Adipocyte (in vitro differentiated cells): Measurements from ENCODE around the gene CRISP1.
"Not testable (repeated sequence)": the region's sequence is repeated elsewhere in the genome, so short reads cannot be mapped to it uniquely, and the experiment has no call there.

Experiments used
- DNase-seq: peaks from one replicate; pipeline ENCODE4 v3.0.0-alpha.2; 2015; ENCODE audit warnings: low read depth
- H3K27me3 ChIP-seq: replicated peaks from 2 replicates; pipeline ENCODE4 v1.7.0; 2013; ENCODE audit warnings: mild to moderate bottlenecking, low read length, moderate library complexity; ENCODE audit not compliant: control insufficient read depth, insufficient read depth
- H3K36me3 ChIP-seq: 2 replicates; pipeline ENCODE4 v1.7.0; 2013; ENCODE audit warnings: low read length, mild to moderate bottlenecking, moderate library complexity; ENCODE audit not compliant: control insufficient read depth, insufficient read depth, severe bottlenecking
- H3K4me1 ChIP-seq: 2 replicates; pipeline ENCODE4 v1.7.0; 2013; ENCODE audit warnings: mild to moderate bottlenecking, low read length, moderate library complexity; ENCODE audit not compliant: control insufficient read depth, insufficient read depth
- H3K4me3 ChIP-seq: 2 replicates; pipeline ENCODE4 v1.7.0; 2013; ENCODE audit warnings: mild to moderate bottlenecking, low read length, moderate library complexity
- H3K9ac ChIP-seq: 2 replicates; pipeline ENCODE4 v1.7.0; 2013; ENCODE audit warnings: mild to moderate bottlenecking, low read length, moderate library complexity
- H3K9me3 ChIP-seq: 2 replicates; pipeline ENCODE4 v1.7.0; 2013; ENCODE audit warnings: mild to moderate bottlenecking, low read length, moderate library complexity; ENCODE audit not compliant: control insufficient read depth

The CRISP1 gene

GRCh38 chr6:49866485-49866943 is at the start of gene CRISP1:
CRISP1 (minus strand) TSS chr6:49866535; CDS start chr6:49857400, 9,135 bp downstream.
- Histone ChIP-seq H3K36me3 (no peaks in the 10 kb centered on the region), H3K9ac (no peak within 1 kb of the TSS), H3K9me3 (no peaks in the 10 kb centered on the region), H3K4me3 (no peak within 1 kb of the TSS), H3K27me3 (no peaks in the 10 kb centered on the region), H3K4me1 (peaks cover 5% of the 10 kb centered on the region)
- no peak for DNase-seq

GRCh38 chr6:49915035-49915434 is 48.7 kb upstream of the CRISP1 start:
- Histone ChIP-seq H3K9me3 (no peaks in the 10 kb centered on the region), H3K9ac (no peak overlapping the region), H3K27me3 (peaks cover 4% of the 10 kb centered on the region), H3K4me3 (no peak overlapping the region), H3K4me1 (no peaks in the 10 kb centered on the region), H3K36me3 (no peaks in the 10 kb centered on the region)
- no peak for DNase-seq

- H3K4me3 ChIP-seq: no peak overlapping the region
- H3K4me1 ChIP-seq: no peaks in the 10 kb centered on the region
- no peak overlapping the region for H3K9ac ChIP-seq
- DNase-seq: no peak
- H3K9me3 ChIP-seq: no peaks in the 10 kb centered on the region
- H3K27me3 ChIP-seq: peaks cover 4% of the 10 kb centered on the region
- H3K36me3 ChIP-seq: no peaks in the 10 kb centered on the region
These were observed 47.5 kb upstream of the CRISP1 start for GRCh38 chr6:49913636-49914375.

GRCh38 chr6:49912196-49912595 is 45.9 kb upstream of the CRISP1 start:
- DNase-seq: no peak
- no peaks in the 10 kb centered on the region for H3K36me3 ChIP-seq

GRCh38 chr6:49911252-49911651 is 44.9 kb upstream of the CRISP1 start:
- H3K27me3 ChIP-seq: no peaks in the 10 kb centered on the region
- no peaks in the 10 kb centered on the region for H3K36me3 ChIP-seq
- DNase-seq: no peak
- H3K4me1 ChIP-seq: no peaks in the 10 kb centered on the region
- H3K4me3 ChIP-seq: no peak overlapping the region
- no peaks in the 10 kb centered on the region for H3K9me3 ChIP-seq
- no peak overlapping the region for H3K9ac ChIP-seq

More at GRCh38 chr6:49912196-49912595, 45.9 kb upstream of the CRISP1 start:
- no peak overlapping the region for H3K9ac ChIP-seq
- H3K9me3 ChIP-seq: no peaks in the 10 kb centered on the region
- no peaks in the 10 kb centered on the region for H3K4me1 ChIP-seq
- no peaks in the 10 kb centered on the region for H3K27me3 ChIP-seq
- no peak overlapping the region for H3K4me3 ChIP-seq

GRCh38 chr6:49909563-49909962 is 43.2 kb upstream of the CRISP1 start:
- H3K4me1 ChIP-seq: no peaks in the 10 kb centered on the region
- no peak for DNase-seq
- no peaks in the 10 kb centered on the region for H3K27me3 ChIP-seq
- H3K36me3 ChIP-seq: no peaks in the 10 kb centered on the region
- no peak overlapping the region for H3K4me3 ChIP-seq
- no peaks in the 10 kb centered on the region for H3K9me3 ChIP-seq
- H3K9ac ChIP-seq: no peak overlapping the region

- no peak overlapping the region for H3K4me3 ChIP-seq
- H3K36me3 ChIP-seq: no peaks in the 10 kb centered on the region
- H3K9ac ChIP-seq: no peak overlapping the region
- no peak for DNase-seq
- no peaks in the 10 kb centered on the region for H3K4me1 ChIP-seq
- H3K27me3 ChIP-seq: no peaks in the 10 kb centered on the region
- no peaks in the 10 kb centered on the region for H3K9me3 ChIP-seq
These were observed 40.2 kb upstream of the CRISP1 start for GRCh38 chr6:49906526-49906925.

- H3K4me3 ChIP-seq: no peak overlapping the region
- H3K27me3 ChIP-seq: no peaks in the 10 kb centered on the region
- no peaks in the 10 kb centered on the region for H3K9me3 ChIP-seq
- no peak overlapping the region for H3K9ac ChIP-seq
- no peak for DNase-seq
- H3K36me3 ChIP-seq: no peaks in the 10 kb centered on the region
- H3K4me1 ChIP-seq: no peaks in the 10 kb centered on the region
These were observed 39.0 kb upstream of the CRISP1 start for GRCh38 chr6:49905296-49905695.

GRCh38 chr6:49902856-49903255 is 36.5 kb upstream of the CRISP1 start:
- Histone ChIP-seq H3K27me3 (no peaks in the 10 kb centered on the region), H3K36me3 (no peaks in the 10 kb centered on the region), H3K4me3 (no peak overlapping the region), H3K9ac (no peak overlapping the region), H3K9me3 (no peaks in the 10 kb centered on the region), H3K4me1 (no peaks in the 10 kb centered on the region)
- DNase-seq: no peak

GRCh38 chr6:49898904-49899566 is 32.7 kb upstream of the CRISP1 start:
- no peaks in the 10 kb centered on the region for H3K27me3 ChIP-seq
- no peaks in the 10 kb centered on the region for H3K36me3 ChIP-seq
- H3K4me3 ChIP-seq: no peak overlapping the region
- DNase-seq: no peak
- H3K9ac ChIP-seq: no peak overlapping the region
- H3K4me1 ChIP-seq: no peaks in the 10 kb centered on the region
- H3K9me3 ChIP-seq: peaks cover 8% of the 10 kb centered on the region

- DNase-seq, H3K36me3 ChIP-seq, H3K27me3 ChIP-seq, H3K9ac ChIP-seq, H3K9me3 ChIP-seq, H3K4me3 ChIP-seq, H3K4me1 ChIP-seq: not testable (repeated sequence)
These were observed 29.2 kb upstream of the CRISP1 start for GRCh38 chr6:49895553-49895952.
